A673 (cell line): ENCODE results near the gene CTSW. TPM values are rescaled to one million over a fixed set of nuclear protein-coding genes. Genes with fewer than 3 reads are reported as not detected.

Source experiments
- BruUV-seq: library from RNA; stranded (reverse); fragments of 400-500 nt; replicated peaks from 2 replicates; lab custom pipeline; 2021; lab: Mats Ljungman, UMichigan
- CTCF ChIA-PET: fragments of 300-600 bp; sonication (Branson Sonifier 250); formaldehyde crosslinking; loops from one replicate; lab custom pipeline; 2022; ENCODE audit warnings: antibody characterized with exemption; lab: Charles Lee
- POLR2A ChIA-PET: fragments of 300-600 bp; sonication (Branson Sonifier 250); formaldehyde crosslinking; loops from one replicate; lab custom pipeline; 2022; ENCODE audit warnings: antibody characterized with exemption; ENCODE audit not compliant: low non-redundant PET; lab: Charles Lee
- DNase-seq: peaks from one replicate; pipeline ENCODE4 v3.0.0-alpha.2; 2015; ENCODE audit warnings: low spot score
- H3K27ac ChIP-seq: fragments of 200-600 bp; sonication (generic); 2 replicates; pipeline ENCODE4 v1.5.1; 2016; ENCODE audit warnings: mixed run types, low read depth, mild to moderate bottlenecking, mixed read lengths, antibody characterized with exemption, low read length; ENCODE audit not compliant: poor library complexity, severe bottlenecking
- H3K27me3 ChIP-seq: fragments of 200-600 bp; sonication (generic); replicated peaks from 2 replicates; pipeline ENCODE4 v1.6.1; 2017; ENCODE audit warnings: mixed run types, low read depth, mild to moderate bottlenecking, mixed read lengths, antibody characterized with exemption, low read length; ENCODE audit not compliant: insufficient read depth, poor library complexity
- H3K36me3 ChIP-seq: fragments of 200-600 bp; sonication (generic); 2 replicates; pipeline ENCODE4 v1.6.1; 2016; ENCODE audit warnings: mixed run types, mild to moderate bottlenecking, mixed read lengths, antibody characterized with exemption, low read length; ENCODE audit not compliant: insufficient read depth, poor library complexity, severe bottlenecking
- H3K4me1 ChIP-seq: fragments of 200-600 bp; sonication (generic); 2 replicates; pipeline ENCODE4 v1.6.1; 2017; ENCODE audit warnings: mixed run types, mild to moderate bottlenecking, mixed read lengths, antibody characterized with exemption, low read length; ENCODE audit not compliant: insufficient read depth, poor library complexity, severe bottlenecking
- H3K4me3 ChIP-seq: fragments of 200-600 bp; sonication (generic); 2 replicates; pipeline ENCODE4 v1.5.1; 2016; ENCODE audit warnings: low read depth, mixed run types, mild to moderate bottlenecking, mixed read lengths, low read length; ENCODE audit not compliant: poor library complexity, severe bottlenecking
- H3K9me3 ChIP-seq: fragments of 200-600 bp; sonication (generic); 2 replicates; pipeline ENCODE4 v1.6.1; 2016; ENCODE audit warnings: mixed run types, low read depth, mild to moderate bottlenecking, mixed read lengths, antibody characterized with exemption, low read length; ENCODE audit not compliant: poor library complexity, severe bottlenecking
- EZH2 ChIP-seq: fragments of 200-600 bp; sonication (generic); IDR thresholded peaks from 2 replicates; pipeline ENCODE4 v1.6.1; 2017; ENCODE audit warnings: borderline replicate concordance, low read depth, mild to moderate bottlenecking, mixed read lengths, antibody characterized with exemption, low read length; ENCODE audit not compliant: poor library complexity, severe bottlenecking
- intact Hi-C: fragments of 100-400 bp; cut with micrococcal nuclease; formaldehyde crosslinking; loops from one replicate; pipeline ENCODE4 v1.10.0; 2022; ENCODE audit not compliant: unreplicated experiment
- total RNA-seq: library from RNA; stranded (reverse); gene quantifications from 2 replicates; pipeline ENCODE4 v1.2.3, GENCODE V29; 2021
- TF ChIP-seq, protein P1 (sequence below): fragments of 300-800, 200-600 bp; sonication (generic); conservative IDR thresholded peaks from 2 replicates; pipeline ENCODE4 v1.5.1; 2017; ENCODE audit warnings: low read depth, mild to moderate bottlenecking, antibody characterized with exemption, low read length, moderate library complexity, mixed read lengths

CTSW gene
- total RNA-seq, 1 experiment from 2014 or later: not detected

DNA sequence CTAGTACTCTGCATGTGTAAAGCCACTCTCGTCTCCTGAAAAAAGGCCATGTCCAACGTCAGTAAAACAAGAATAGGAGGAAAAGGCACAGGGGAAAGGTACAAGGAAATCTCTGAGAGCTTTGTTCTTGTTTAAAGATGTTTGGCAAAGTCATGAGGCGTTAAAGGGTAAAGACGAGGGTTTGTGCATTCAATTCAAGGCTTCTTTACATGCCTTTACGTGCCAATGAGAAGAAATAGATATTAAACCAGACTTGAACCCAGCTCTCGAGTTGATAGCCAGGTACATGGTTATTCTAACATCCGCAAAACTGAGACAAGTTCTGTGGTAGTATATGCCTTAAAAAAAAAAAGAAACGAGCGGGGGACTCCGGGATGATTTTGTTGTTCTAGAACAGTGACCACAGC, 21.0 kb upstream of the CTSW start:
- intact Hi-C loops: loop anchor here (1.0 to 5.0 kb wide), 2 partner anchors 30 to 1081 kb away; partner anchors contain the start of genes FIBP and SF1
- no TSS peak for BruUV-seq
- H3K4me1 ChIP-seq: peaks cover 25% of the 10 kb centered on the region
- H3K27me3 ChIP-seq: no peaks in the 10 kb centered on the region
- TF ChIP-seq, protein P1, sequence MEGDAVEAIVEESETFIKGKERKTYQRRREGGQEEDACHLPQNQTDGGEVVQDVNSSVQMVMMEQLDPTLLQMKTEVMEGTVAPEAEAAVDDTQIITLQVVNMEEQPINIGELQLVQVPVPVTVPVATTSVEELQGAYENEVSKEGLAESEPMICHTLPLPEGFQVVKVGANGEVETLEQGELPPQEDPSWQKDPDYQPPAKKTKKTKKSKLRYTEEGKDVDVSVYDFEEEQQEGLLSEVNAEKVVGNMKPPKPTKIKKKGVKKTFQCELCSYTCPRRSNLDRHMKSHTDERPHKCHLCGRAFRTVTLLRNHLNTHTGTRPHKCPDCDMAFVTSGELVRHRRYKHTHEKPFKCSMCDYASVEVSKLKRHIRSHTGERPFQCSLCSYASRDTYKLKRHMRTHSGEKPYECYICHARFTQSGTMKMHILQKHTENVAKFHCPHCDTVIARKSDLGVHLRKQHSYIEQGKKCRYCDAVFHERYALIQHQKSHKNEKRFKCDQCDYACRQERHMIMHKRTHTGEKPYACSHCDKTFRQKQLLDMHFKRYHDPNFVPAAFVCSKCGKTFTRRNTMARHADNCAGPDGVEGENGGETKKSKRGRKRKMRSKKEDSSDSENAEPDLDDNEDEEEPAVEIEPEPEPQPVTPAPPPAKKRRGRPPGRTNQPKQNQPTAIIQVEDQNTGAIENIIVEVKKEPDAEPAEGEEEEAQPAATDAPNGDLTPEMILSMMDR: no peak
- no peak for TF ChIP-seq EZH2
- H3K27ac ChIP-seq: peak overlapping the region; percentile 99
- peaks cover 50% of the 10 kb centered on the region for H3K36me3 ChIP-seq
- DNase-seq: no peak
- ChIA-PET POLR2A (interaction anchor here (0.6 to 1.4 kb wide), 4 partner anchors 32 to 446 kb away, joined by 3 to 18 read pairs (median 8); partner anchors contain the start of gene CCDC85B), CTCF (interaction anchor here (0.6 to 2.4 kb wide), 4 partner anchors 13 to 30 kb away, joined by 3 to 14 read pairs (median 12); partner anchors contain the start of gene FIBP)
- H3K9me3 ChIP-seq: no peaks in the 10 kb centered on the region
- peak overlapping the region; percentile 95 for H3K4me3 ChIP-seq

DNA sequence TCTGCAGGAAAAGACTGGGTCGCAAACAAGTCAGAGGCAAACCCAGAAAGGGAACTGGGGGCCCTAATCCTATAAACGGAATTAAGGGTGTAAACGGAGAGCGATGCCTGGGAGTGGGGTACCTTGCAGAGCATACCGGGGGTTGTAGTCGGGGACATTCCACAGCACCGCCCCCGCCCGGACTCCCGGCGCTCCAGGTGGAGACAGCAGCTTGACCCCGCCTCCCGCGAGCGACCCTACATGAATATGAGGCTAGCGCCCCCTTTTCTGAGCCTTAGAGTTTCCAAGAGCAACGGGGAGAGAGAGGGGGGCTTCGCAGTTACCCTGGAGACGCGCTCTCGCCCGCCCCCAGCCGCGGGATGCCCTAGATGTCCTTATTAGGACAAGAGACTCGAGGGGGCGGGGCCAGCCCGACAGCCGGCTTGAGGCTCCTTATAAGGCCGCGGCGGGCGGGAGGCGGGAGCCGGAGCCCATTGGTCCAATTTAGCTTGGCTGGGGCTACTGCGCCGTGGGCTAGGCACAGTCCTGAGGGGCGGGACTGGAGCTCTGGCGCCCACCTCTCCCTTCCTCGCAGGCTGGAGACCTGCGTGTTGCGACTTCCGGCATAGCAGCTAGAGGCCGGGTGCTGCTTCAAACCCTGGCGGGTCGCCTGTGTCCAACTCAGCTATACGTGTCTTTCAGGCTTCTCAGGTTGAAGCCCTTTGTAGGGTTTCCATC, 20.4 kb upstream of the CTSW start:
- H3K36me3 ChIP-seq: peaks cover 50% of the 10 kb centered on the region
- peak overlapping the region; percentile 95 for H3K4me3 ChIP-seq
- no TSS peak for BruUV-seq
- peak; percentile 100 for DNase-seq
- POLR2A ChIA-PET: interaction anchor here (0.5 to 1.4 kb wide), 8 partner anchors 9 to 854 kb away, joined by 3 to 11 read pairs (median 4); partner anchors contain the start of genes CCDC85B and FIBP
- intact Hi-C loops: loop anchor here (5.0 kb wide), 1 partner anchor 1082 kb away; the partner anchor contains the start of gene SF1
- TF ChIP-seq, protein P1: peak; percentile 44; the same call in 1 of the 2 replicates
- no peak for TF ChIP-seq EZH2
- peaks cover 25% of the 10 kb centered on the region for H3K4me1 ChIP-seq
- no peaks in the 10 kb centered on the region for H3K9me3 ChIP-seq
- H3K27me3 ChIP-seq: no peaks in the 10 kb centered on the region
- H3K27ac ChIP-seq: peak overlapping the region; percentile 99
- CTCF ChIA-PET: interaction anchor here (0.5 to 2.4 kb wide), 14 partner anchors 8 to 244 kb away, joined by 3 to 65 read pairs (median 5); partner anchors contain the start of genes CCDC85B, FIBP and PCNX3

DNA sequence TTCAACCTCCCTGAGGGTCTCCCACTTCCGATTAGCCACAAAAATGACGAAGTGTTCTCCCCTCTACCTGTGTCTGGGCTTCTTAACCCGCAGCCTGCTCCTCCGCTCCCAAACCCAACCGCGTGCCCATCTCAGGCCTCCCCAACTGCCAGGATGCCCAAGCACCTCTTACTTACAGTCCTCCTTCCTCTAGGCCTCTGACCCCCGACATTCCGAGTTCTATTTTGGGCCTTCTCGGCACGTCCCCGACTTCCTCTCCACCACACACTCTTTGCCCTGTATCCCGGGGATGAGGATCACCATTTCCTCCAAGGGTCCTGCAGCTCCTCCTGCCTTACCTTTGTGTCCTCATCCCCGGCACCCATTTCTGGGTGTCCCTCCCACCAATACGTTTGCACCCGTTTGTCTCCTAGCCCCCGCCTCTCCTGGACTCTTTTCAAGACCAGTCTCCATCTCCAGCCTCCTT, 19.8 kb upstream of the CTSW start:
- Histone ChIP-seq H3K9me3 (no peaks in the 10 kb centered on the region), H3K4me3 (peak overlapping the region; percentile 95), H3K36me3 (peaks cover 50% of the 10 kb centered on the region), H3K4me1 (peaks cover 25% of the 10 kb centered on the region), H3K27me3 (no peaks in the 10 kb centered on the region), H3K27ac (peak overlapping the region; percentile 99)
- ChIA-PET CTCF (interaction anchor here (0.5 to 2.4 kb wide), 20 partner anchors 8 to 501 kb away, joined by 3 to 65 read pairs (median 4); partner anchors contain the start of genes BANF1, CCDC85B, EIF1AD and FIBP), POLR2A (interaction anchor here (0.5 to 1.4 kb wide), 10 partner anchors 9 to 854 kb away, joined by 3 to 11 read pairs (median 3); partner anchors contain the start of genes CCDC85B and FIBP)
- DNase-seq: no peak
- TF ChIP-seq, protein P1: no peak
- TF ChIP-seq EZH2: no peak
- intact Hi-C loops: loop anchor here (5.0 kb wide), 1 partner anchor 1083 kb away; the partner anchor contains the start of gene SF1
- BruUV-seq: no TSS peak
